Endodermal cell (in vitro differentiated cells): ENCODE measurements around the gene FBXO8. TPM values are rescaled to one million over a fixed set of nuclear protein-coding genes. Genes with fewer than 3 reads are reported as not detected.

Experiments
- DNase-seq: peaks from one replicate; pipeline ENCODE4 v3.0.0-alpha.2; 2017
- H3K27ac ChIP-seq: 2 replicates; pipeline ENCODE4 v1.5.1; 2013; ENCODE audit warnings: mild to moderate bottlenecking, low read depth, low read length, moderate library complexity
- H3K27me3 ChIP-seq: 2 replicates; pipeline ENCODE4 v1.6.1; 2013; ENCODE audit warnings: mild to moderate bottlenecking, low read length, moderate library complexity; ENCODE audit not compliant: insufficient read depth, control insufficient read depth, poor library complexity, severe bottlenecking
- H3K36me3 ChIP-seq: 2 replicates; pipeline ENCODE4 v1.7.0; 2013; ENCODE audit warnings: mild to moderate bottlenecking, low read length, moderate library complexity; ENCODE audit not compliant: control insufficient read depth, insufficient read depth
- H3K4me1 ChIP-seq: one replicate; pipeline ENCODE4 v1.7.0; 2013; ENCODE audit warnings: low read length; ENCODE audit not compliant: control insufficient read depth, insufficient read depth
- H3K4me3 ChIP-seq: 2 replicates; pipeline ENCODE4 v1.5.1; 2013; ENCODE audit warnings: mild to moderate bottlenecking, low read length, moderate library complexity
- H3K9ac ChIP-seq: 2 replicates; pipeline ENCODE4 v1.6.1; 2013; ENCODE audit warnings: mild to moderate bottlenecking, low read length, moderate library complexity; ENCODE audit not compliant: poor library complexity, severe bottlenecking; ENCODE audit errors: extremely low read depth
- H3K9me3 ChIP-seq: 2 replicates; pipeline ENCODE4 v1.6.1; 2013; ENCODE audit warnings: mild to moderate bottlenecking, low read length, moderate library complexity; ENCODE audit not compliant: control insufficient read depth
- H3K27ac Mint-ChIP-seq: 2 replicates; pipeline ENCODE4 v1.8.0; 2020; ENCODE audit warnings: mixed read lengths
- H3K27me3 Mint-ChIP-seq: 2 replicates; pipeline ENCODE4 v1.8.0; 2021; ENCODE audit warnings: mild to moderate bottlenecking, mixed read lengths; ENCODE audit not compliant: insufficient read depth
- H3K36me3 Mint-ChIP-seq: 2 replicates; pipeline ENCODE4 v1.8.0; 2020; ENCODE audit warnings: low read depth, mixed read lengths
- H3K4me1 Mint-ChIP-seq: 2 replicates; pipeline ENCODE4 v1.8.0; 2020; ENCODE audit warnings: mixed read lengths
- H3K4me3 Mint-ChIP-seq: 2 replicates; pipeline ENCODE4 v1.8.0; 2020; ENCODE audit warnings: mild to moderate bottlenecking, moderate library complexity, mixed read lengths
- H3K9me3 Mint-ChIP-seq: 2 replicates; pipeline ENCODE4 v1.8.0; 2020; ENCODE audit warnings: mild to moderate bottlenecking, mixed read lengths
- WGBS, 2 experiments: methylation state at CpG; one replicate each; pipeline versions ENCODE4 v1.1.5 to v1.1.7; 2013; ENCODE audit warnings: missing lambda C conversion rate in 2 of 2, mixed read lengths in 1 of 2; ENCODE audit not compliant: insufficient coverage in 1 of 2, insufficient read length in 1 of 2; 5-methylcytosine and 5-hydroxymethylcytosine counted together
- total RNA-seq, 2 donors: library from RNA; stranded (reverse); fragmentation: NEBNext Ultra II Directional in 1 of 2; extraction: Animal tissue kit (Norgen Biotek cat#: 25700) in 1 of 2; gene quantifications; 2 replicates in 1 of 2; 3 replicates in 1 of 2; pipeline ENCODE4 v1.2.1, GENCODE V29; 2021
- TF ChIP-seq, protein P1 (sequence below): fragments of 200-600 bp; sonication (generic); conservative IDR thresholded peaks from 2 replicates; pipeline ENCODE4 v1.5.0; 2021; ENCODE audit warnings: antibody characterized with exemption, mild to moderate bottlenecking

FBXO8 gene
- total RNA-seq, 2 donors from 2014 or later: 9.4 to 9.8 TPM

DNA sequence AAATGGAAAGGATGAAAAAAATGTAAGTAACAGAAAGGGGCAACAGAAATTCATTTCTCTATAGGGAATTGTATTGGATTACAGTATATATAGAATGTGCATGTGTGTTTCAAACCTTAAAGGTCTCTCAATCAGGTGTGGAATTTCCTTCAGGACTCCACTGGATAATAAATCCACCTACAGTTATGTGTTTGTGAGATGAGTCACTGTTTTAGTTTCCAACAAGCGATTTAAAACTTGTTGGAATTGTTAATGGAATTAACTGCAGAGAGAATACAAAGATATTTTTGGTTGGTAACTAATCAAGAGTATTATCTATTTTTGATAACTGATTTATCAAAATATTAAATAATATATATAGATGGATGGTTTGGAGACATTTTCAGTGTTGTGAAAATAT is 33.1 kb upstream of the FBXO8 start:
- TF ChIP-seq, protein P1, sequence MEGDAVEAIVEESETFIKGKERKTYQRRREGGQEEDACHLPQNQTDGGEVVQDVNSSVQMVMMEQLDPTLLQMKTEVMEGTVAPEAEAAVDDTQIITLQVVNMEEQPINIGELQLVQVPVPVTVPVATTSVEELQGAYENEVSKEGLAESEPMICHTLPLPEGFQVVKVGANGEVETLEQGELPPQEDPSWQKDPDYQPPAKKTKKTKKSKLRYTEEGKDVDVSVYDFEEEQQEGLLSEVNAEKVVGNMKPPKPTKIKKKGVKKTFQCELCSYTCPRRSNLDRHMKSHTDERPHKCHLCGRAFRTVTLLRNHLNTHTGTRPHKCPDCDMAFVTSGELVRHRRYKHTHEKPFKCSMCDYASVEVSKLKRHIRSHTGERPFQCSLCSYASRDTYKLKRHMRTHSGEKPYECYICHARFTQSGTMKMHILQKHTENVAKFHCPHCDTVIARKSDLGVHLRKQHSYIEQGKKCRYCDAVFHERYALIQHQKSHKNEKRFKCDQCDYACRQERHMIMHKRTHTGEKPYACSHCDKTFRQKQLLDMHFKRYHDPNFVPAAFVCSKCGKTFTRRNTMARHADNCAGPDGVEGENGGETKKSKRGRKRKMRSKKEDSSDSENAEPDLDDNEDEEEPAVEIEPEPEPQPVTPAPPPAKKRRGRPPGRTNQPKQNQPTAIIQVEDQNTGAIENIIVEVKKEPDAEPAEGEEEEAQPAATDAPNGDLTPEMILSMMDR: no peak
- no peaks in the 10 kb centered on the region for H3K27me3 Mint-ChIP-seq
- WGBS, 2 experiments: 100% methylated on average over 1 of the region's 1 CpG; no CpG with 5 or more reads in 1 of the 2 experiments
- Histone ChIP-seq H3K27ac (no peak overlapping the region), H3K36me3 (peaks cover 11% of the 10 kb centered on the region), H3K9ac (no peak overlapping the region), H3K9me3 (no peaks in the 10 kb centered on the region), H3K4me3 (no peak overlapping the region), H3K27me3 (no peaks in the 10 kb centered on the region), H3K4me1 (no peaks in the 10 kb centered on the region)
- H3K4me1 Mint-ChIP-seq: peaks cover 14% of the 10 kb centered on the region
- peaks cover 15% of the 10 kb centered on the region for H3K36me3 Mint-ChIP-seq
- no peak overlapping the region for H3K4me3 Mint-ChIP-seq
- no peak overlapping the region for H3K27ac Mint-ChIP-seq
- H3K9me3 Mint-ChIP-seq: no peaks in the 10 kb centered on the region
- DNase-seq: no peak

- Histone ChIP-seq H3K27ac (no peak overlapping the region), H3K9ac (no peak overlapping the region), H3K4me3 (no peak overlapping the region), H3K4me1 (no peaks in the 10 kb centered on the region), H3K27me3 (no peaks in the 10 kb centered on the region), H3K36me3 (peaks cover 18% of the 10 kb centered on the region), H3K9me3 (no peaks in the 10 kb centered on the region)
- TF ChIP-seq, protein P1: no peak
- peak; percentile 77 for DNase-seq
- H3K4me3 Mint-ChIP-seq: no peak overlapping the region
- no peaks in the 10 kb centered on the region for H3K9me3 Mint-ChIP-seq
- WGBS, 2 experiments: 75 to 96% methylated on average over 3 of the region's 3 CpGs
- no peak overlapping the region for H3K27ac Mint-ChIP-seq
- H3K27me3 Mint-ChIP-seq: no peaks in the 10 kb centered on the region
- peaks cover 15% of the 10 kb centered on the region for H3K36me3 Mint-ChIP-seq
- H3K4me1 Mint-ChIP-seq: peaks cover 9% of the 10 kb centered on the region
Measured at GRCh38 chr4:174314770-174315169, 31.3 kb upstream of the FBXO8 start.

GRCh38 chr4:174314274-174314673 is 30.8 kb upstream of the FBXO8 start:
- H3K4me1 Mint-ChIP-seq: peaks cover 9% of the 10 kb centered on the region
- peaks cover 17% of the 10 kb centered on the region for H3K36me3 Mint-ChIP-seq
- H3K27me3 Mint-ChIP-seq: no peaks in the 10 kb centered on the region
- no peak overlapping the region for H3K4me3 Mint-ChIP-seq
- Histone ChIP-seq H3K4me1 (no peaks in the 10 kb centered on the region), H3K27ac (no peak overlapping the region), H3K36me3 (peaks cover 21% of the 10 kb centered on the region), H3K9me3 (no peaks in the 10 kb centered on the region), H3K27me3 (no peaks in the 10 kb centered on the region), H3K4me3 (no peak overlapping the region), H3K9ac (no peak overlapping the region)
- DNase-seq: no peak
- TF ChIP-seq, protein P1: no peak
- H3K9me3 Mint-ChIP-seq: no peaks in the 10 kb centered on the region
- 90 to 95% methylated on average over 2 to 3 of the region's 3 CpGs for WGBS, 2 experiments
- H3K27ac Mint-ChIP-seq: no peak overlapping the region
